HepG2 (cell line): ENCODE results near the gene CC2D1A. TPM values are rescaled to one million over a fixed set of nuclear protein-coding genes. Genes with fewer than 3 reads are reported as not detected.

Experiments
- ATAC-seq: fragments of 200-7000 bp; cut with Tn5 transposase; 3 replicates; pipeline ENCODE4 v1.9.1; 2020; ENCODE audit warnings: mild to moderate bottlenecking, moderate library complexity
- BruUV-seq: library from RNA; stranded (reverse); fragments of 400-500 nt; replicated peaks from 2 replicates; lab custom pipeline; 2021; lab: Mats Ljungman, UMichigan
- CTCF ChIA-PET: fragments of 300-600 bp; formaldehyde crosslinking; extraction: SDS; loops from one replicate; lab custom pipeline; 2021; ENCODE audit warnings: low total read pairs, inconsistent platforms, low intra/inter-chr PET ratio; lab: Yijun Ruan, JAX
- POLR2A ChIA-PET: fragments of 350-600 bp; sonication (Branson Sonifier 250); formaldehyde crosslinking; loops from one replicate; lab custom pipeline; 2020; ENCODE audit warnings: antibody characterized with exemption, inconsistent platforms; lab: Yijun Ruan, JAX
- DNase-seq: peaks from one replicate; pipeline ENCODE4 v3.0.0-alpha.2; 2015; ENCODE audit warnings: low spot score
- FAIRE-seq: peaks from 3 replicates; lab custom pipeline; 2011; peaks lifted over from hg19 to GRCh38; lab: Jason Lieb, UNC
- H2AFZ ChIP-seq: one replicate; pipeline ENCODE4 v1.6.1; 2011; ENCODE audit warnings: low read length, inconsistent platforms
- H3K27ac ChIP-seq: fragments of 300-600 bp; 3 replicates; pipeline ENCODE4 v1.8.0; 2011; ENCODE audit warnings: mixed run types, mild to moderate bottlenecking, mixed read lengths, low read length, inconsistent platforms; ENCODE audit not compliant: insufficient read depth; ENCODE audit errors: extremely low read length
- H3K27me3 ChIP-seq, 2 experiments: fragments of 200-600 bp in 1 of 2; 2 replicates in 1 of 2; 3 replicates in 1 of 2; pipeline versions ENCODE4 v1.6.0 to v1.8.0; 2011; ENCODE audit warnings: low read length in 2 of 2, mild to moderate bottlenecking in 2 of 2, moderate library complexity in 2 of 2, inconsistent platforms in 1 of 2; ENCODE audit not compliant: insufficient read depth in 2 of 2, control insufficient read depth in 1 of 2
- H3K36me3 ChIP-seq, 2 experiments: fragments of 200-600 bp in 1 of 2; replicated peaks in 1 of 2; 2 replicates in 1 of 2; 3 replicates in 1 of 2; pipeline versions ENCODE4 v1.5.1 to v1.8.0; 2011; ENCODE audit warnings: low read length in 2 of 2, inconsistent platforms in 1 of 2; ENCODE audit not compliant: insufficient read depth in 2 of 2, control insufficient read depth in 1 of 2
- H3K4me1 ChIP-seq: 2 replicates; pipeline ENCODE4 v1.5.1; 2012; ENCODE audit warnings: low read length, inconsistent platforms; ENCODE audit not compliant: insufficient read depth
- H3K4me2 ChIP-seq: 2 replicates; pipeline ENCODE4 v1.6.0; 2011; ENCODE audit warnings: low read depth, low read length, inconsistent platforms
- H3K4me3 ChIP-seq, 3 experiments: fragments of 200-600 bp in 1 of 3; sonication (generic), shearing (Covaris generic) in 1 of 3; replicated peaks in 1 of 3; 2 replicates each; pipeline ENCODE4 v1.5.1; 2011 to 2016; ENCODE audit warnings: low read length in 3 of 3, inconsistent platforms in 2 of 3, low read depth in 2 of 3, mild to moderate bottlenecking in 2 of 3, control low read depth in 1 of 3, mixed read lengths in 1 of 3; ENCODE audit not compliant: insufficient read depth in 1 of 3
- H3K79me2 ChIP-seq: one replicate; pipeline ENCODE4 v1.6.1; 2011; ENCODE audit warnings: low read length, inconsistent platforms; ENCODE audit not compliant: insufficient read depth
- H3K9ac ChIP-seq: 2 replicates; pipeline ENCODE4 v1.6.0; 2011; ENCODE audit warnings: mild to moderate bottlenecking, low read depth, low read length, inconsistent platforms; ENCODE audit not compliant: insufficient read depth
- H3K9me3 ChIP-seq: 2 replicates; pipeline ENCODE4 v1.5.1; 2012; ENCODE audit warnings: mild to moderate bottlenecking, low read length
- H4K20me1 ChIP-seq: 2 replicates; pipeline ENCODE4 v1.6.0; 2011; ENCODE audit warnings: inconsistent platforms, mild to moderate bottlenecking, low read length, moderate library complexity; ENCODE audit not compliant: insufficient read depth
- BRCA1 ChIP-seq: sonication (generic); formaldehyde crosslinking; IDR thresholded peaks from 2 replicates; pipeline ENCODE4 v1.4.0; 2020; ENCODE audit warnings: missing genetic modification reagents
- CAMTA2 ChIP-seq: sonication (generic); formaldehyde crosslinking; IDR thresholded peaks from 2 replicates; pipeline ENCODE4 v1.4.0; 2020; ENCODE audit warnings: mild to moderate bottlenecking, missing genetic modification reagents, borderline replicate concordance
- CREM ChIP-seq, 2 experiments: sonication (generic) in 1 of 2; formaldehyde crosslinking in 1 of 2; IDR thresholded peaks; 2 replicates each; pipeline versions ENCODE4 v1.4.0 to v1.6.1; 2016 to 2020; ENCODE audit warnings: antibody characterized with exemption in 1 of 2, mild to moderate bottlenecking in 1 of 2, missing genetic modification reagents in 1 of 2
- ELF1 ChIP-seq: sonication (generic); formaldehyde crosslinking; IDR thresholded peaks from 2 replicates; pipeline ENCODE4 v1.4.0; 2020; ENCODE audit warnings: missing genetic modification reagents
- FLYWCH1 ChIP-seq: sonication (generic); formaldehyde crosslinking; IDR thresholded peaks from 2 replicates; pipeline ENCODE4 v1.8.1; 2023; ENCODE audit warnings: mild to moderate bottlenecking, missing genetic modification reagents
- KLF16 ChIP-seq, 2 experiments: sonication (generic) in 1 of 2; formaldehyde crosslinking in 1 of 2; IDR thresholded peaks; 2 replicates each; pipeline versions ENCODE4 v1.6.1 to v1.8.0; 2016 to 2023; ENCODE audit warnings: missing genetic modification reagents in 2 of 2, missing compliant biosample characterization in 1 of 2
- PITX1 ChIP-seq: sonication (generic); formaldehyde crosslinking; IDR thresholded peaks from 2 replicates; pipeline ENCODE4 v1.5.1; 2020; ENCODE audit warnings: mild to moderate bottlenecking, missing genetic modification reagents
- ZC3H13 ChIP-seq: sonication (generic); formaldehyde crosslinking; IDR thresholded peaks from 2 replicates; pipeline ENCODE4 v1.8.1; 2023; ENCODE audit warnings: mild to moderate bottlenecking, missing genetic modification reagents, moderate library complexity
- ZNF546 ChIP-seq: sonication (generic); formaldehyde crosslinking; conservative IDR thresholded peaks from 2 replicates; pipeline ENCODE4 v1.8.1; 2023; ENCODE audit warnings: mild to moderate bottlenecking, missing genetic modification reagents
- ZZZ3 ChIP-seq: sonication (generic); formaldehyde crosslinking; IDR thresholded peaks from 2 replicates; pipeline ENCODE4 v1.4.0; 2020; ENCODE audit warnings: missing genetic modification reagents, mild to moderate bottlenecking, borderline replicate concordance
- WGBS: methylation state at CpG from one replicate; pipeline ENCODE4 v1.1.6; 2017; ENCODE audit warnings: low lambda C conversion rate; 5-methylcytosine and 5-hydroxymethylcytosine counted together
- in situ Hi-C: cut with HindIII; loops from 2 replicates; pipeline ENCODE4 v1.10.0; 2017; ENCODE audit warnings: low pct_unique_long_range_greater_than_20kb; ENCODE audit not compliant: extremely low pct_ligation_motif_present
- intact Hi-C: fragments of 100-400 bp; cut with micrococcal nuclease; formaldehyde crosslinking; loops from one replicate; pipeline ENCODE4 v1.10.0; 2022; ENCODE audit not compliant: unreplicated experiment
- polyA plus RNA-seq, 8 experiments: library from polyadenylated mRNA; depleted of rRNA in 3 of 8; stranded (reverse) in 7 of 8; unstranded in 1 of 8; fragments of >200 nt; fragmentation: Illumina TruSeq in 4 of 8; extraction: Trizol in 4 of 8; gene quantifications; 2 replicates each; pipeline versions ENCODE4 v1.2.1 to v1.2.3, GENCODE V29; 2011 to 2016; ENCODE audit warnings: low read depth in 4 of 8, missing spikeins in 1 of 8, mixed read lengths in 1 of 8; ENCODE audit not compliant: insufficient read depth in 1 of 8
- total RNA-seq, 5 experiments: library from RNA; depleted of rRNA; stranded (reverse); fragments of >200 nt; fragmentation: Illumina TruSeq; extraction: Trizol; gene quantifications; 2 replicates each; pipeline ENCODE4 v1.2.3, GENCODE V29; 2016; ENCODE audit warnings: low read depth in 1 of 5
- TF ChIP-seq, protein P1 (sequence below): sonication (generic); formaldehyde crosslinking; IDR thresholded peaks from 2 replicates; pipeline ENCODE4 v1.4.0; 2020; ENCODE audit warnings: missing genetic modification reagents, borderline replicate concordance

Gene CC2D1A
- total and polyA plus RNA-seq, 2 of the 13 experiments (the other 11 are each of a cell fraction or from before 2014, with no cell fraction given): 9.7 to 11.5 TPM

DNA sequence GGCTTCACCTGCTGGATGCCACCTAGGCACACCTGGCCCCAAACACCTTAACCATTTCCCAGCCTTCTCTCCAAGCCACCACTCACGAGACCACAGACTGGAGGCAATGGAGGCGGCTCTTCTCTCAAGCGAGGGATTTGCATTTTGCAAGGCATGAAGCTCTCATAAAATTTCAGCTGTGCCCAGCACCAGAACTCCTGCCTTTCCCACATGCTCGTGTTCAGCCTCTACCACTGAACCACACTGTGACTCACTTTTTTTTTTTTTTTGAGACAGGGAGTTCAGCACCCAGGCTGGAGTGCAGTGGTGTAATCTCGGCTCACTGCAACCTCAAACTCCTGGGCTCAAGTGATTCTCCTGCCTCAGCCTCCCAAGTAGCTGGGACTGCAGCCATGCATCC lies 18.5 kb upstream of the CC2D1A start:
- Histone ChIP-seq H3K4me3 (peak overlapping the region in 1 of 3 experiments; percentile 58; a peak in 1 of 6 replicates), H3K27ac (no peak overlapping the region), H3K27me3 (peaks cover 2 to 28% of the 10 kb centered on the region in 2 experiments; a peak in 4 of 5 replicates), H3K9me3 (no peaks in the 10 kb centered on the region), H4K20me1 (no peaks in the 10 kb centered on the region), H3K9ac (0 out of 2 replicates have a peak overlapping the region, but pooled peaks have one; percentile 8), H2AFZ (no peak overlapping the region), H3K36me3 (no peaks in the 10 kb centered on the region), H3K4me1 (peaks cover 34% of the 10 kb centered on the region), H3K4me2 (peak overlapping the region; percentile 79), H3K79me2 (no peaks in the 10 kb centered on the region)
- TF ChIP-seq KLF16 (CRISPR knock-in tag; IDR thresholded peaks at IDR 0.05) (no peak), ZNF546 (CRISPR knock-in tag) (no peak), ZZZ3 (CRISPR knock-in tag) (no peak), PITX1 (CRISPR knock-in tag) (no peak), ZC3H13 (CRISPR knock-in tag) (no peak), FLYWCH1 (CRISPR knock-in tag) (no peak), CAMTA2 (no peak), ELF1 (no peak), CREM (IDR thresholded peaks at IDR 0.05) (no peak), CREM (CRISPR knock-in tag; IDR thresholded peaks at IDR 0.05) (no peak), BRCA1 (CRISPR knock-in tag) (no peak)
- TF ChIP-seq, protein P1, sequence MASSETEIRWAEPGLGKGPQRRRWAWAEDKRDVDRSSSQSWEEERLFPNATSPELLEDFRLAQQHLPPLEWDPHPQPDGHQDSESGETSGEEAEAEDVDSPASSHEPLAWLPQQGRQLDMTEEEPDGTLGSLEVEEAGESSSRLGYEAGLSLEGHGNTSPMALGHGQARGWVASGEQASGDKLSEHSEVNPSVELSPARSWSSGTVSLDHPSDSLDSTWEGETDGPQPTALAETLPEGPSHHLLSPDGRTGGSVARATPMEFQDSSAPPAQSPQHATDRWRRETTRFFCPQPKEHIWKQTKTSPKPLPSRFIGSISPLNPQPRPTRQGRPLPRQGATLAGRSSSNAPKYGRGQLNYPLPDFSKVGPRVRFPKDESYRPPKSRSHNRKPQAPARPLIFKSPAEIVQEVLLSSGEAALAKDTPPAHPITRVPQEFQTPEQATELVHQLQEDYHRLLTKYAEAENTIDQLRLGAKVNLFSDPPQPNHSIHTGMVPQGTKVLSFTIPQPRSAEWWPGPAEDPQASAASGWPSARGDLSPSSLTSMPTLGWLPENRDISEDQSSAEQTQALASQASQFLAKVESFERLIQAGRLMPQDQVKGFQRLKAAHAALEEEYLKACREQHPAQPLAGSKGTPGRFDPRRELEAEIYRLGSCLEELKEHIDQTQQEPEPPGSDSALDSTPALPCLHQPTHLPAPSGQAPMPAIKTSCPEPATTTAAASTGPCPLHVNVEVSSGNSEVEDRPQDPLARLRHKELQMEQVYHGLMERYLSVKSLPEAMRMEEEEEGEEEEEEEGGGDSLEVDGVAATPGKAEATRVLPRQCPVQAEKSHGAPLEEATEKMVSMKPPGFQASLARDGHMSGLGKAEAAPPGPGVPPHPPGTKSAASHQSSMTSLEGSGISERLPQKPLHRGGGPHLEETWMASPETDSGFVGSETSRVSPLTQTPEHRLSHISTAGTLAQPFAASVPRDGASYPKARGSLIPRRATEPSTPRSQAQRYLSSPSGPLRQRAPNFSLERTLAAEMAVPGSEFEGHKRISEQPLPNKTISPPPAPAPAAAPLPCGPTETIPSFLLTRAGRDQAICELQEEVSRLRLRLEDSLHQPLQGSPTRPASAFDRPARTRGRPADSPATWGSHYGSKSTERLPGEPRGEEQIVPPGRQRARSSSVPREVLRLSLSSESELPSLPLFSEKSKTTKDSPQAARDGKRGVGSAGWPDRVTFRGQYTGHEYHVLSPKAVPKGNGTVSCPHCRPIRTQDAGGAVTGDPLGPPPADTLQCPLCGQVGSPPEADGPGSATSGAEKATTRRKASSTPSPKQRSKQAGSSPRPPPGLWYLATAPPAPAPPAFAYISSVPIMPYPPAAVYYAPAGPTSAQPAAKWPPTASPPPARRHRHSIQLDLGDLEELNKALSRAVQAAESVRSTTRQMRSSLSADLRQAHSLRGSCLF (CRISPR knock-in tag): no peak
- FAIRE-seq (no peak), ATAC-seq (no peak), DNase-seq (no peak)
- CTCF ChIA-PET: no interaction called here
- POLR2A ChIA-PET: interaction anchor here (0.9 to 1.5 kb wide), 2 partner anchors 25 to 186 kb away, joined by 4 to 5 read pairs; no protein-coding TSS in a partner anchor
- BruUV-seq: no TSS peak
- intact Hi-C loops (no loop called here), in situ Hi-C loops (loop anchor here (25.0 kb wide), 1 partner anchor 525 kb away; the partner anchor contains the start of gene DDX39A)
- 40% methylated on average over 4 of the region's 5 CpGs for WGBS
